ENCODE measurements around the gene ANKMY1.

DNA sequence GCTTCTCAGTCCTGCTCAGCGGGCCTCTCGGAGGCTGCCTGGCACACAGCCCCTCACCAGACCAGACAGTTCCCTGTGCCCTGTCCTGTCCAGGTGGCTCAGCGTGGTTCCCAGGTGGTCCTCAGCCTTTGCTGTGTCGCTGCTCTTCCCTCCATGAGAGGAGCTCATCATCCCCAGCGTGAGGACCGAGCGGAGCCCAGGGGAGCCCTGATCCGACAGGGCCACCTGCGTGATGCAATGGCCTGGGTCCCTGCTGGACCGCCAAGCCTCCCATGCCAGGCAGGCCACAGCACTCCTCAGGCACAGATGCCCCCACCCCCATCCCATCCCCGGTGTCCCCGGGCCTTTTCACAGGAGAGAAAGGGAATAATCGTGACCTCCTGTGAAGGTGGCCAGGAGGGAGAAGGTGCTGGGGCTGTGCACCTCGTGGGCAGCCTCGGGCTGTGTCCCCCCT is 118.1 kb downstream of the ANKMY1 start:
- TF ChIP-seq, protein P1, sequence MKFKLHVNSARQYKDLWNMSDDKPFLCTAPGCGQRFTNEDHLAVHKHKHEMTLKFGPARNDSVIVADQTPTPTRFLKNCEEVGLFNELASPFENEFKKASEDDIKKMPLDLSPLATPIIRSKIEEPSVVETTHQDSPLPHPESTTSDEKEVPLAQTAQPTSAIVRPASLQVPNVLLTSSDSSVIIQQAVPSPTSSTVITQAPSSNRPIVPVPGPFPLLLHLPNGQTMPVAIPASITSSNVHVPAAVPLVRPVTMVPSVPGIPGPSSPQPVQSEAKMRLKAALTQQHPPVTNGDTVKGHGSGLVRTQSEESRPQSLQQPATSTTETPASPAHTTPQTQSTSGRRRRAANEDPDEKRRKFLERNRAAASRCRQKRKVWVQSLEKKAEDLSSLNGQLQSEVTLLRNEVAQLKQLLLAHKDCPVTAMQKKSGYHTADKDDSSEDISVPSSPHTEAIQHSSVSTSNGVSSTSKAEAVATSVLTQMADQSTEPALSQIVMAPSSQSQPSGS (tag by site-specific recombination; IDR thresholded peaks at IDR 0.05; ENCODE audit: low read depth), result no peak
- TF ChIP-seq MYNN (tag by site-specific recombination; IDR thresholded peaks at IDR 0.05; ENCODE audit: borderline replicate concordance) (no peak), ZNF302 (tag by site-specific recombination; IDR thresholded peaks at IDR 0.05; ENCODE audit: low read depth) (no peak), ZNF626 (tag by site-specific recombination; IDR thresholded peaks at IDR 0.05) (no peak)
- TF ChIP-seq, protein P2, sequence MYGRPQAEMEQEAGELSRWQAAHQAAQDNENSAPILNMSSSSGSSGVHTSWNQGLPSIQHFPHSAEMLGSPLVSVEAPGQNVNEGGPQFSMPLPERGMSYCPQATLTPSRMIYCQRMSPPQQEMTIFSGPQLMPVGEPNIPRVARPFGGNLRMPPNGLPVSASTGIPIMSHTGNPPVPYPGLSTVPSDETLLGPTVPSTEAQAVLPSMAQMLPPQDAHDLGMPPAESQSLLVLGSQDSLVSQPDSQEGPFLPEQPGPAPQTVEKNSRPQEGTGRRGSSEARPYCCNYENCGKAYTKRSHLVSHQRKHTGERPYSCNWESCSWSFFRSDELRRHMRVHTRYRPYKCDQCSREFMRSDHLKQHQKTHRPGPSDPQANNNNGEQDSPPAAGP (tag by site-specific recombination; IDR thresholded peaks at IDR 0.05), result no peak

Data from HEK293 (cell line).